SK-N-SH (cell line): ENCODE data around the gene UAP1L1. TPM values are rescaled to one million over a fixed set of nuclear protein-coding genes. Genes with fewer than 3 reads are reported as not detected.
A peak's percentile ranks its signal among the peaks of the same experiment; 100 is the strongest.

ENCODE experiments used
- CTCF ChIA-PET: fragments of 300-600, 350-600 bp; formaldehyde crosslinking; extraction: SDS; loops from one replicate; lab custom pipeline; 2021; lab: Yijun Ruan, JAX
- POLR2A ChIA-PET: fragments of 350-600 bp; sonication (Branson Sonifier 250); formaldehyde crosslinking; extraction: SDS; loops from one replicate; lab custom pipeline; 2020; ENCODE audit warnings: antibody characterized with exemption, inconsistent platforms; lab: Yijun Ruan, JAX
- DNase-seq: peaks from one replicate; pipeline ENCODE4 v3.0.0; 2012
- H2AFZ ChIP-seq: fragments of 200-600 bp; sonication (generic); 2 replicates; pipeline ENCODE4 v1.8.1; 2016; ENCODE audit warnings: antibody characterized with exemption, mild to moderate bottlenecking, low read depth
- H3F3A ChIP-seq: fragments of 200-600 bp; sonication (generic); replicated peaks from 2 replicates; pipeline ENCODE3; 2016; ENCODE audit warnings: antibody characterized with exemption, mild to moderate bottlenecking; ENCODE audit not compliant: insufficient read depth
- H3K27ac ChIP-seq, 2 experiments: fragments of 200-500 bp in 1 of 2; fragments of 200-600 bp in 1 of 2; sonication (Bioruptor generic) in 1 of 2; sonication (generic), shearing (Covaris generic) in 1 of 2; 2 replicates each; pipeline versions ENCODE4 v1.5.1 to v1.6.1; 2014 to 2016; ENCODE audit warnings: low read depth in 2 of 2, inconsistent platforms in 1 of 2, low read length in 1 of 2, mild to moderate bottlenecking in 1 of 2, mixed read lengths in 1 of 2
- H3K27me3 ChIP-seq: fragments of 200-600 bp; sonication (generic), shearing (Covaris generic); 2 replicates; pipeline ENCODE4 v1.6.1; 2016; ENCODE audit warnings: mixed run types; ENCODE audit not compliant: insufficient read depth
- H3K36me3 ChIP-seq, 2 experiments: fragments of 200-500 bp in 1 of 2; fragments of 200-600 bp in 1 of 2; sonication (Bioruptor generic) in 1 of 2; sonication (generic) in 1 of 2; replicated peaks in 1 of 2; 2 replicates each; pipeline versions ENCODE3 to v1.5.1; 2014 to 2016; ENCODE audit warnings: low read length in 1 of 2, mild to moderate bottlenecking in 1 of 2; ENCODE audit not compliant: insufficient read depth in 2 of 2, control insufficient read depth in 1 of 2
- H3K4me1 ChIP-seq, 2 experiments: fragments of 200-500 bp in 1 of 2; fragments of 200-600 bp in 1 of 2; sonication (Bioruptor generic) in 1 of 2; sonication (generic), shearing (Covaris generic) in 1 of 2; 2 replicates each; pipeline versions ENCODE4 v1.5.1 to v1.6.1; 2014 to 2016; ENCODE audit warnings: low read depth in 1 of 2, low read length in 1 of 2, mixed run types in 1 of 2; ENCODE audit not compliant: insufficient read depth in 2 of 2, control insufficient read depth in 1 of 2
- H3K4me2 ChIP-seq: fragments of 200-600 bp; sonication (generic), shearing (Covaris generic); 2 replicates; pipeline ENCODE4 v1.6.1; 2017; ENCODE audit warnings: mixed run types
- H3K4me3 ChIP-seq, 2 experiments: fragments of 200-500 bp in 1 of 2; fragments of 200-600 bp in 1 of 2; sonication (Bioruptor generic) in 1 of 2; sonication (generic), shearing (Covaris generic) in 1 of 2; 2 replicates each; pipeline versions ENCODE4 v1.5.1 to v1.8.1; 2014 to 2016; ENCODE audit warnings: low read depth in 2 of 2, inconsistent platforms in 1 of 2, low read length in 1 of 2, mild to moderate bottlenecking in 1 of 2, mixed read lengths in 1 of 2, moderate library complexity in 1 of 2
- H3K79me2 ChIP-seq: fragments of 200-600 bp; sonication (generic); 2 replicates; pipeline ENCODE4 v1.8.1; 2017; ENCODE audit warnings: mild to moderate bottlenecking; ENCODE audit not compliant: insufficient read depth
- H3K9ac ChIP-seq: fragments of 200-600 bp; sonication (generic); 2 replicates; pipeline ENCODE4 v1.6.1; 2017; ENCODE audit warnings: mixed run types
- H3K9me2 ChIP-seq: fragments of 200-600 bp; sonication (generic); 2 replicates; pipeline ENCODE4 v1.6.1; 2017; ENCODE audit warnings: mixed run types
- H3K9me3 ChIP-seq: fragments of 200-600 bp; sonication (generic); 2 replicates; pipeline ENCODE4 v1.6.1; 2017; ENCODE audit warnings: mixed run types, mild to moderate bottlenecking, moderate library complexity
- H4K20me1 ChIP-seq: fragments of 200-600 bp; sonication (generic); 2 replicates; pipeline ENCODE4 v1.6.1; 2017; ENCODE audit warnings: mild to moderate bottlenecking, mixed run types; ENCODE audit not compliant: insufficient read depth
- CHD2 ChIP-seq: fragments of 150-350 bp; IDR thresholded peaks from 2 replicates; pipeline ENCODE4 v1.6.1; 2018; ENCODE audit warnings: low read length; ENCODE audit not compliant: partially characterized antibody
- CTCF ChIP-seq: fragments of 200-600 bp; sonication (generic); IDR thresholded peaks from 2 replicates; pipeline ENCODE4 v1.6.1; 2017; ENCODE audit warnings: antibody characterized with exemption, mild to moderate bottlenecking, moderate library complexity
- ELF1 ChIP-seq: IDR thresholded peaks from 2 replicates; pipeline ENCODE4 v1.4.0; 2012
- FOSL2 ChIP-seq: IDR thresholded peaks from 2 replicates; pipeline ENCODE4 v1.4.0; 2012; ENCODE audit warnings: low read depth, mild to moderate bottlenecking, moderate library complexity, borderline replicate concordance
- FOXM1 ChIP-seq: IDR thresholded peaks from 2 replicates; pipeline ENCODE4 v1.4.0; 2012; ENCODE audit warnings: low read depth, mild to moderate bottlenecking
- GABPA ChIP-seq: IDR thresholded peaks from 2 replicates; pipeline ENCODE4 v1.4.0; 2012; ENCODE audit warnings: low read depth, mild to moderate bottlenecking
- JUND ChIP-seq: IDR thresholded peaks from 2 replicates; pipeline ENCODE4 v1.4.0; 2012
- MXI1 ChIP-seq: IDR thresholded peaks from 2 replicates; pipeline ENCODE4 v1.6.1; 2012; ENCODE audit warnings: mild to moderate bottlenecking, low read depth, low read length, improper control_type of control experiment
- NFIC ChIP-seq: IDR thresholded peaks from 2 replicates; pipeline ENCODE4 v1.4.0; 2012; ENCODE audit warnings: borderline replicate concordance
- POLR2AphosphoS5 ChIP-seq: IDR thresholded peaks from 2 replicates; pipeline ENCODE4 v1.6.1; 2012; ENCODE audit warnings: low read depth, low read length
- RAD21 ChIP-seq: IDR thresholded peaks from 2 replicates; pipeline ENCODE4 v1.6.1; 2012; ENCODE audit warnings: mild to moderate bottlenecking, low read length
- RXRA ChIP-seq: IDR thresholded peaks from 2 replicates; pipeline ENCODE4 v1.4.0; 2012; ENCODE audit warnings: low read depth, mild to moderate bottlenecking, borderline replicate concordance
- SIN3A ChIP-seq: IDR thresholded peaks from 2 replicates; pipeline ENCODE4 v1.6.1; 2012; ENCODE audit warnings: low read depth, mild to moderate bottlenecking, low read length, moderate library complexity, borderline replicate concordance
- TAF1 ChIP-seq: IDR thresholded peaks from 2 replicates; pipeline ENCODE4 v1.6.1; 2012; ENCODE audit warnings: low read depth, mild to moderate bottlenecking, low read length, moderate library complexity, borderline replicate concordance
- TEAD4 ChIP-seq: IDR thresholded peaks from 2 replicates; pipeline ENCODE4 v1.4.0; 2012; ENCODE audit warnings: mild to moderate bottlenecking, borderline replicate concordance; ENCODE audit not compliant: insufficient read depth
- USF1 ChIP-seq: IDR thresholded peaks from 2 replicates; pipeline ENCODE4 v1.4.0; 2012; ENCODE audit warnings: low read depth, borderline replicate concordance
- WGBS: methylation state at CpG from one replicate; pipeline ENCODE4 v1.1.6; 2017; ENCODE audit warnings: low lambda C conversion rate; 5-methylcytosine and 5-hydroxymethylcytosine counted together
- polyA plus RNA-seq, 3 experiments: library from polyadenylated mRNA; depleted of rRNA; stranded (reverse); fragments of >200 nt; gene quantifications; 2 replicates each; pipeline ENCODE4 v1.2.3, GENCODE V29; 2012

The UAP1L1 gene
- polyA plus RNA-seq, 1 of the 3 experiments (the other 2 are of a cell fraction): 5.6 TPM

GRCh38 chr9:137083394-137084004 lies 6.2 kb downstream of the UAP1L1 start (continued):
- TF ChIP-seq USF1 (no peak), JUND (peak; percentile 85; the same call in 1 of the 2 replicates), CTCF (no peak), FOSL2 (peak; percentile 95), RAD21 (no peak), RXRA (no peak; the same call in 1 of the 2 replicates), MXI1 (no peak), FOXM1 (no peak), POLR2AphosphoS5 (peak; percentile 65; the same call in 1 of the 2 replicates), SIN3A (peak; percentile 65; the same call in 1 of the 2 replicates), CHD2 (no peak), NFIC (peak; percentile 33; the same call in 1 of the 2 replicates), TEAD4 (no peak), TAF1 (peak; percentile 55; the same call in 1 of the 2 replicates), GABPA (no peak), ELF1 (no peak)

- no peak for DNase-seq
- WGBS: 100% methylated on average over 5 of the region's 9 CpGs
- Histone ChIP-seq H3K79me2 (peaks cover 14% of the 10 kb centered on the region; the same call in 1 of the 2 replicates), H2AFZ (no peak overlapping the region), H3K9me3 (no peaks in the 10 kb centered on the region), H3K4me2 (no peak overlapping the region), H3K4me3 (no peak overlapping the region), H3K27ac (peak overlapping the region in 1 of 2 experiments; percentile 85; a peak in 2 of 4 replicates), H4K20me1 (no peaks in the 10 kb centered on the region), H3K27me3 (no peaks in the 10 kb centered on the region), H3F3A (peaks cover 18% of the 10 kb centered on the region), H3K9me2 (no peaks in the 10 kb centered on the region), H3K9ac (no peak overlapping the region), H3K4me1 (peaks cover 13 to 21% of the 10 kb centered on the region in 2 experiments), H3K36me3 (peaks cover 3 to 16% of the 10 kb centered on the region in 2 experiments)
- CTCF ChIA-PET: interaction anchor here (2.4 kb wide), 1 partner anchor 50 kb away, joined by 11 read pairs; no protein-coding TSS in a partner anchor
- POLR2A ChIA-PET: no interaction called here
- TF ChIP-seq SIN3A: no peak
- TF ChIP-seq, all 33 proteins: peak for 0
Observed at GRCh38 chr9:137084526-137084925, 7.2 kb downstream of the UAP1L1 start.
